ENCODE measurements around the gene IL25. TPM values are rescaled to one million over a fixed set of nuclear protein-coding genes. Genes with fewer than 3 reads are reported as not detected.
A peak's percentile ranks its signal among the peaks of the same experiment; 100 is the strongest.

IL25 gene
- total and polyA plus RNA-seq, 2 of the 8 experiments (the other 6 are each of a cell fraction or from before 2014, with no cell fraction given) = not detected

DNA sequence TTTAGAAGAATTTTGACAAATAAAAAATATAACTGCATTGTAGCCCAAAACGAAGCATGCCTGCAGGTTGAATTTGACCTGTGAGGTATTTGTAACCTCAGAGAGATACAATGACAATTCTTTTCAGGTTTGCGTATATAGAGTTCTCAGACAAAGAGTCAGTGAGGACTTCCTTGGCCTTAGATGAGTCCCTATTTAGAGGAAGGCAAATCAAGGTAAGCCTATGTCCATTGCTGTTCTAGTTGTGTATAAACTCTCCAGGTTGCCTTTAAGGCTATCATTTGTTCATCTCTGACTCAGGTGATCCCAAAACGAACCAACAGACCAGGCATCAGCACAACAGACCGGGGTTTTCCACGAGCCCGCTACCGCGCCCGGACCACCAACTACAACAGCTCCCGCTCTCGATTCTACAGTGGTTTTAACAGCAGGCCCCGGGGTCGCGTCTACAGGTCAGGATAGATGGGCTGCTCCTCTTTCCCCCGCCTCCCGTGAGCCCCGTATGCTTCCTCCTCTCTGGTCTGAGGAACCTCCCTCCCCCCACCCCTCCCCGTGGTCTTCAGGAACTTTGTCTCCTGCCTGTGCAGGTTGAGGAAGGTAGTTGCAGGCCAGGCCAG is 48.7 kb upstream of the IL25 start:
- no peak overlapping the region for H3K56ac ChIP-seq (replicated peaks; ENCODE audit: insufficient read length, low read depth, low read length)
- H3K14ac ChIP-seq (ENCODE audit: insufficient read length) = no peak overlapping the region
- H3K18ac ChIP-seq (ENCODE audit: extremely low read depth, low read length) = no peak overlapping the region
- ChIA-PET CTCF (ENCODE audit: partially characterized antibody) (interaction anchor here (0.8 to 3.7 kb wide), 7 partner anchors 17 to 155 kb away, joined by 3 to 27 read pairs (median 4); partner anchors contain the start of genes BCL2L2 and SLC22A17), POLR2A (ENCODE audit: partially characterized antibody) (interaction anchor here (0.6 to 4.7 kb wide), 13 partner anchors 10 to 232 kb away, joined by 3 to 48 read pairs (median 11); partner anchors contain the start of genes BCL2L2, CMTM5, PPP1R3E and SLC22A17)
- peaks cover 9 to 35% (median 24%) of the 10 kb centered on the region in 4 experiments; a peak in 7 of 8 replicates for H3K36me3 ChIP-seq (ENCODE audit: control insufficient read depth in 2 of 4, insufficient read depth in 4 of 4, low read length in 3 of 4)
- H2AFZ ChIP-seq (ENCODE audit: low read length) = no peak overlapping the region
- H2BK120ac ChIP-seq (replicated peaks; ENCODE audit: low read depth, low read length) = no peak overlapping the region
- no peaks in the 10 kb centered on the region for H3K9me3 ChIP-seq (ENCODE audit: insufficient read depth in 2 of 2, low read depth in 1 of 2, low read length in 1 of 2)
- H2BK5ac ChIP-seq (ENCODE audit: low read depth, low read length) = no peak overlapping the region
- WGBS, 2 experiments (ENCODE audit: extremely low coverage in 1 of 2, insufficient coverage in 1 of 2, insufficient read length in 1 of 2, insufficient replicate concordance in 2 of 2, low coverage in 1 of 2, low lambda C conversion rate in 2 of 2, missing lambda C conversion rate in 1 of 2) = 98% methylated on average over 12 of the region's 18 CpGs; no CpG with 5 or more reads in 1 of the 2 experiments
- DNase-seq (ENCODE audit: low read depth in 1 of 2, low spot score in 2 of 2) (peak in 1 of 2 experiments; percentile 26), FAIRE-seq (no peak)
- H3K23me2 ChIP-seq (ENCODE audit: low read depth, low read length) = peaks cover 10% of the 10 kb centered on the region
- no peak overlapping the region for H2BK20ac ChIP-seq (ENCODE audit: low read length)
- H3K23ac ChIP-seq (ENCODE audit: insufficient read length) = no peak overlapping the region
- no peaks in the 10 kb centered on the region for H4K20me1 ChIP-seq (replicated peaks in 1 of 2; ENCODE audit: control insufficient read depth in 1 of 2, insufficient read depth in 2 of 2, low read length in 2 of 2)
- no peak overlapping the region for H2BK12ac ChIP-seq (ENCODE audit: low read depth, low read length)
- H3K4me2 ChIP-seq (ENCODE audit: insufficient read depth in 1 of 2, low read depth in 2 of 2, low read length in 2 of 2) = no peak overlapping the region
- no peak overlapping the region for H2BK15ac ChIP-seq (ENCODE audit: low read length)
- peak overlapping the region in 1 of 4 experiments; percentile 54; a peak in 1 of 7 replicates for H3K9ac ChIP-seq (replicated peaks in 1 of 4; ENCODE audit: extremely low read depth in 1 of 4, low read depth in 3 of 4, low read length in 3 of 4)
- H4K5ac ChIP-seq (ENCODE audit: insufficient read length, low read depth, low read length) = no peak overlapping the region
- peaks cover 0 to 6% (median 2%) of the 10 kb centered on the region in 4 experiments; a peak in 6 of 7 replicates for H3K4me1 ChIP-seq (replicated peaks in 1 of 4; ENCODE audit: control insufficient read depth in 3 of 4, insufficient read depth in 4 of 4, low read length in 3 of 4)
- no peak overlapping the region for H3K27ac ChIP-seq (ENCODE audit: low read depth, low read length)
- H3K79me1 ChIP-seq (ENCODE audit: low read depth, low read length) = peaks cover 10% of the 10 kb centered on the region; the same call in 1 of the 2 replicates
- no peak overlapping the region for H4K8ac ChIP-seq (ENCODE audit: extremely low read depth, insufficient read depth, low read length)
- no peak overlapping the region for H3K4me3 ChIP-seq (ENCODE audit: extremely low read depth in 1 of 4, insufficient read depth in 2 of 4, low read depth in 3 of 4, low read length in 4 of 4)
- no peak overlapping the region for H2AK5ac ChIP-seq (ENCODE audit: low read depth, low read length)
- no peak overlapping the region for H3K4ac ChIP-seq (replicated peaks; ENCODE audit: insufficient read length, low read depth, low read length)
- H3K27me3 ChIP-seq (replicated peaks in 1 of 4; ENCODE audit: control insufficient read depth in 3 of 4, extremely low read depth in 1 of 4, insufficient read depth in 3 of 4, low read length in 3 of 4) = no peaks in the 10 kb centered on the region
- no peak overlapping the region for H4K91ac ChIP-seq (replicated peaks; ENCODE audit: insufficient read length, low read length)
- peaks cover 11 to 17% of the 10 kb centered on the region in 2 experiments for H3K79me2 ChIP-seq (ENCODE audit: control insufficient read depth in 1 of 2, insufficient read depth in 2 of 2, low read length in 2 of 2)
- TF ChIP-seq HDAC6 (IDR thresholded peaks at IDR 0.05; ENCODE audit: low read depth, low read length) = no peak
- TF ChIP-seq RFX5 (IDR thresholded peaks at IDR 0.05; ENCODE audit: borderline replicate concordance, low read depth, low read length) = no peak
- TF ChIP-seq ASH2L (IDR thresholded peaks at IDR 0.05; ENCODE audit: low read length) = no peak
- no peak for TF ChIP-seq ZNF274 (IDR thresholded peaks at IDR 0.05; ENCODE audit: borderline replicate concordance, extremely low read depth, low read length)
- no peak for TF ChIP-seq TEAD4 (IDR thresholded peaks at IDR 0.05; ENCODE audit: low read depth, low read length)
- no peak for TF ChIP-seq CTBP2 (IDR thresholded peaks at IDR 0.05; ENCODE audit: borderline replicate concordance, insufficient read depth, insufficient read length, low read length)
- TF ChIP-seq YY1 (IDR thresholded peaks at IDR 0.05; ENCODE audit: low read depth, low read length) = no peak
- no peak for TF ChIP-seq JUN (IDR thresholded peaks at IDR 0.05; ENCODE audit: low read depth, low read length)
- TF ChIP-seq MAFK (IDR thresholded peaks at IDR 0.05; ENCODE audit: low read depth, low read length) = no peak
- TF ChIP-seq NANOG (IDR thresholded peaks at IDR 0.05; ENCODE audit: insufficient read depth, low read depth, low read length, poor library complexity, severe bottlenecking) = no peak
- no peak for TF ChIP-seq GABPA (IDR thresholded peaks at IDR 0.05; ENCODE audit: borderline replicate concordance, insufficient read depth, low read length)
- no peak for TF ChIP-seq POLR2AphosphoS5 (IDR thresholded peaks at IDR 0.05; ENCODE audit: low read depth, low read length)
- TF ChIP-seq TCF12 (IDR thresholded peaks at IDR 0.05; ENCODE audit: low read depth, low read length) = no peak
- no peak for TF ChIP-seq SP1 (IDR thresholded peaks at IDR 0.05; ENCODE audit: low read depth, low read length)

Data from H1 (cell line).